HFFc6 (cell line): ENCODE data around the gene CUX1. TPM values are rescaled to one million over a fixed set of nuclear protein-coding genes. Genes with fewer than 3 reads are reported as not detected.
A peak's percentile ranks its signal among the peaks of the same experiment; 100 is the strongest.

Source experiments
- DNase-seq: peaks from one replicate; pipeline ENCODE4 v3.0.0-alpha.2; 2018
- H3K27ac Mint-ChIP-seq: 2 replicates; pipeline ENCODE4 v1.8.0; 2020; ENCODE audit warnings: mild to moderate bottlenecking, mixed read lengths
- H3K27me3 Mint-ChIP-seq: 2 replicates; pipeline ENCODE4 v1.8.0; 2021; ENCODE audit warnings: mild to moderate bottlenecking, moderate library complexity, mixed read lengths; ENCODE audit not compliant: insufficient read depth
- H3K36me3 Mint-ChIP-seq: 2 replicates; pipeline ENCODE4 v1.8.0; 2021; ENCODE audit warnings: low read depth, mixed read lengths
- H3K4me1 Mint-ChIP-seq: 2 replicates; pipeline ENCODE4 v1.8.0; 2020; ENCODE audit warnings: low read depth, mixed read lengths
- H3K4me3 Mint-ChIP-seq: 2 replicates; pipeline ENCODE4 v1.8.0; 2020; ENCODE audit warnings: mild to moderate bottlenecking, moderate library complexity, mixed read lengths
- H3K9me3 Mint-ChIP-seq: 2 replicates; pipeline ENCODE4 v1.8.0; 2020; ENCODE audit warnings: mild to moderate bottlenecking, mixed read lengths
- CTCF ChIP-seq: fragments of 200-600 bp; sonication (generic); IDR thresholded peaks from 2 replicates; pipeline ENCODE4 v1.5.0; 2021; ENCODE audit warnings: antibody characterized with exemption, mild to moderate bottlenecking
- total RNA-seq, 6 experiments: library from RNA; stranded (reverse); fragmentation: NEBNext Ultra II Directional; extraction: Animal tissue kit (Norgen Biotek cat#: 25700); gene quantifications; 2 replicates in 1 of 6; 3 replicates in 5 of 6; pipeline ENCODE4 v1.2.3, GENCODE V29; 2021

The CUX1 gene
- total RNA-seq, 6 experiments from 2014 or later: 46.9 to 64.2 (median 51.6) TPM

- TF ChIP-seq CTCF: no peak
- Mint-ChIP-seq H3K9me3 (no peaks in the 10 kb centered on the region), H3K27me3 (peaks cover 4% of the 10 kb centered on the region), H3K27ac (no peak overlapping the region), H3K4me1 (no peaks in the 10 kb centered on the region; the same call in 1 of the 2 replicates), H3K36me3 (no peaks in the 10 kb centered on the region), H3K4me3 (no peak overlapping the region)
- no peak for DNase-seq
Measured at GRCh38 chr7:102255916-102256315, 438.5 kb downstream of the CUX1 start.

- Mint-ChIP-seq H3K4me3 (no peak overlapping the region), H3K27me3 (peaks cover 4% of the 10 kb centered on the region), H3K36me3 (no peaks in the 10 kb centered on the region), H3K4me1 (no peaks in the 10 kb centered on the region; the same call in 1 of the 2 replicates), H3K9me3 (no peaks in the 10 kb centered on the region), H3K27ac (no peak overlapping the region)
- DNase-seq: no peak
- TF ChIP-seq CTCF: no peak
Measured at GRCh38 chr7:102258073-102258748, 440.8 kb downstream of the CUX1 start.

- Mint-ChIP-seq H3K36me3 (no peaks in the 10 kb centered on the region), H3K27me3 (peaks cover 4% of the 10 kb centered on the region), H3K27ac (no peak overlapping the region), H3K4me1 (no peaks in the 10 kb centered on the region; the same call in 1 of the 2 replicates), H3K9me3 (no peaks in the 10 kb centered on the region), H3K4me3 (no peak overlapping the region)
- no peak for TF ChIP-seq CTCF
- DNase-seq: no peak
Measured at GRCh38 chr7:102258749-102259107, 441.3 kb downstream of the CUX1 start.

- peaks cover 7% of the 10 kb centered on the region; the same call in 1 of the 2 replicates for H3K4me1 Mint-ChIP-seq
- H3K27ac Mint-ChIP-seq: no peak overlapping the region
- H3K9me3 Mint-ChIP-seq: no peaks in the 10 kb centered on the region
- H3K36me3 Mint-ChIP-seq: no peaks in the 10 kb centered on the region
- DNase-seq: peak; percentile 41
- no peak overlapping the region for H3K4me3 Mint-ChIP-seq
- no peak for TF ChIP-seq CTCF
- H3K27me3 Mint-ChIP-seq: peaks cover 8% of the 10 kb centered on the region
Measured at GRCh38 chr7:102260856-102261255, 443.4 kb downstream of the CUX1 start.

- DNase-seq: no peak
Measured at GRCh38 chr7:102261451-102261850, 444.0 kb downstream of the CUX1 start.

More at GRCh38 chr7:102261451-102261850, 444.0 kb downstream of the CUX1 start:
- Mint-ChIP-seq H3K27ac (no peak overlapping the region), H3K4me1 (peaks cover 7% of the 10 kb centered on the region; the same call in 1 of the 2 replicates), H3K9me3 (no peaks in the 10 kb centered on the region), H3K36me3 (no peaks in the 10 kb centered on the region), H3K4me3 (no peak overlapping the region), H3K27me3 (peaks cover 10% of the 10 kb centered on the region)
- no peak for TF ChIP-seq CTCF
